Measurements from ENCODE around the gene EXOSC2. TPM values are rescaled to one million over a fixed set of nuclear protein-coding genes. Genes with fewer than 3 reads are reported as not detected.

The EXOSC2 gene
- total and polyA plus RNA-seq, 2 experiments from 2014 or later: 37.6 to 77.7 TPM

GRCh38 chr9:130728721-130729120 lies 35.1 kb downstream of the EXOSC2 start:
- no peaks in the 10 kb centered on the region for H3K27me3 Mint-ChIP-seq (ENCODE audit: insufficient read depth, low read depth, poor library complexity)
- Histone ChIP-seq H3K9me2 (ENCODE audit: insufficient read depth) (no peaks in the 10 kb centered on the region), H3K4me2 (no peak overlapping the region), H3K27ac (ENCODE audit: low read depth) (peak overlapping the region; percentile 46; the same call in 1 of the 2 replicates), H3K36me3 (ENCODE audit: insufficient read depth) (no peaks in the 10 kb centered on the region), H3K27me3 (ENCODE audit: insufficient read depth) (no peaks in the 10 kb centered on the region), H3K79me2 (replicated peaks; ENCODE audit: insufficient read depth) (peaks cover 85% of the 10 kb centered on the region), H3K4me1 (ENCODE audit: insufficient read depth) (peaks cover 13% of the 10 kb centered on the region; the same call in 1 of the 2 replicates), H4K20me1 (replicated peaks; ENCODE audit: insufficient read depth) (peaks cover 7% of the 10 kb centered on the region), H3K4me3 (no peak overlapping the region), H2AFZ (no peak overlapping the region), H3F3A (replicated peaks; ENCODE audit: low read depth) (no peaks in the 10 kb centered on the region)
- H3K36me3 Mint-ChIP-seq (ENCODE audit: low read depth): peaks cover 9% of the 10 kb centered on the region; the same call in 2 of the 3 replicates
- H3K27ac Mint-ChIP-seq: no peak overlapping the region
- H3K4me3 Mint-ChIP-seq: no peak overlapping the region
- H3K4me1 Mint-ChIP-seq: peaks cover 14% of the 10 kb centered on the region
- DNase-seq (ENCODE audit: low spot score): no peak
- TF ChIP-seq CTCF (conservative IDR thresholded peaks at IDR 0.05; ENCODE audit: low read depth in 2 of 2): no peak
- no peak for TF ChIP-seq EZH2phosphoT487 (IDR thresholded peaks at IDR 0.05; ENCODE audit: unreplicated experiment)
- TF ChIP-seq REST (IDR thresholded peaks at IDR 0.05; ENCODE audit: unreplicated experiment): no peak
- TF ChIP-seq, protein P1, sequence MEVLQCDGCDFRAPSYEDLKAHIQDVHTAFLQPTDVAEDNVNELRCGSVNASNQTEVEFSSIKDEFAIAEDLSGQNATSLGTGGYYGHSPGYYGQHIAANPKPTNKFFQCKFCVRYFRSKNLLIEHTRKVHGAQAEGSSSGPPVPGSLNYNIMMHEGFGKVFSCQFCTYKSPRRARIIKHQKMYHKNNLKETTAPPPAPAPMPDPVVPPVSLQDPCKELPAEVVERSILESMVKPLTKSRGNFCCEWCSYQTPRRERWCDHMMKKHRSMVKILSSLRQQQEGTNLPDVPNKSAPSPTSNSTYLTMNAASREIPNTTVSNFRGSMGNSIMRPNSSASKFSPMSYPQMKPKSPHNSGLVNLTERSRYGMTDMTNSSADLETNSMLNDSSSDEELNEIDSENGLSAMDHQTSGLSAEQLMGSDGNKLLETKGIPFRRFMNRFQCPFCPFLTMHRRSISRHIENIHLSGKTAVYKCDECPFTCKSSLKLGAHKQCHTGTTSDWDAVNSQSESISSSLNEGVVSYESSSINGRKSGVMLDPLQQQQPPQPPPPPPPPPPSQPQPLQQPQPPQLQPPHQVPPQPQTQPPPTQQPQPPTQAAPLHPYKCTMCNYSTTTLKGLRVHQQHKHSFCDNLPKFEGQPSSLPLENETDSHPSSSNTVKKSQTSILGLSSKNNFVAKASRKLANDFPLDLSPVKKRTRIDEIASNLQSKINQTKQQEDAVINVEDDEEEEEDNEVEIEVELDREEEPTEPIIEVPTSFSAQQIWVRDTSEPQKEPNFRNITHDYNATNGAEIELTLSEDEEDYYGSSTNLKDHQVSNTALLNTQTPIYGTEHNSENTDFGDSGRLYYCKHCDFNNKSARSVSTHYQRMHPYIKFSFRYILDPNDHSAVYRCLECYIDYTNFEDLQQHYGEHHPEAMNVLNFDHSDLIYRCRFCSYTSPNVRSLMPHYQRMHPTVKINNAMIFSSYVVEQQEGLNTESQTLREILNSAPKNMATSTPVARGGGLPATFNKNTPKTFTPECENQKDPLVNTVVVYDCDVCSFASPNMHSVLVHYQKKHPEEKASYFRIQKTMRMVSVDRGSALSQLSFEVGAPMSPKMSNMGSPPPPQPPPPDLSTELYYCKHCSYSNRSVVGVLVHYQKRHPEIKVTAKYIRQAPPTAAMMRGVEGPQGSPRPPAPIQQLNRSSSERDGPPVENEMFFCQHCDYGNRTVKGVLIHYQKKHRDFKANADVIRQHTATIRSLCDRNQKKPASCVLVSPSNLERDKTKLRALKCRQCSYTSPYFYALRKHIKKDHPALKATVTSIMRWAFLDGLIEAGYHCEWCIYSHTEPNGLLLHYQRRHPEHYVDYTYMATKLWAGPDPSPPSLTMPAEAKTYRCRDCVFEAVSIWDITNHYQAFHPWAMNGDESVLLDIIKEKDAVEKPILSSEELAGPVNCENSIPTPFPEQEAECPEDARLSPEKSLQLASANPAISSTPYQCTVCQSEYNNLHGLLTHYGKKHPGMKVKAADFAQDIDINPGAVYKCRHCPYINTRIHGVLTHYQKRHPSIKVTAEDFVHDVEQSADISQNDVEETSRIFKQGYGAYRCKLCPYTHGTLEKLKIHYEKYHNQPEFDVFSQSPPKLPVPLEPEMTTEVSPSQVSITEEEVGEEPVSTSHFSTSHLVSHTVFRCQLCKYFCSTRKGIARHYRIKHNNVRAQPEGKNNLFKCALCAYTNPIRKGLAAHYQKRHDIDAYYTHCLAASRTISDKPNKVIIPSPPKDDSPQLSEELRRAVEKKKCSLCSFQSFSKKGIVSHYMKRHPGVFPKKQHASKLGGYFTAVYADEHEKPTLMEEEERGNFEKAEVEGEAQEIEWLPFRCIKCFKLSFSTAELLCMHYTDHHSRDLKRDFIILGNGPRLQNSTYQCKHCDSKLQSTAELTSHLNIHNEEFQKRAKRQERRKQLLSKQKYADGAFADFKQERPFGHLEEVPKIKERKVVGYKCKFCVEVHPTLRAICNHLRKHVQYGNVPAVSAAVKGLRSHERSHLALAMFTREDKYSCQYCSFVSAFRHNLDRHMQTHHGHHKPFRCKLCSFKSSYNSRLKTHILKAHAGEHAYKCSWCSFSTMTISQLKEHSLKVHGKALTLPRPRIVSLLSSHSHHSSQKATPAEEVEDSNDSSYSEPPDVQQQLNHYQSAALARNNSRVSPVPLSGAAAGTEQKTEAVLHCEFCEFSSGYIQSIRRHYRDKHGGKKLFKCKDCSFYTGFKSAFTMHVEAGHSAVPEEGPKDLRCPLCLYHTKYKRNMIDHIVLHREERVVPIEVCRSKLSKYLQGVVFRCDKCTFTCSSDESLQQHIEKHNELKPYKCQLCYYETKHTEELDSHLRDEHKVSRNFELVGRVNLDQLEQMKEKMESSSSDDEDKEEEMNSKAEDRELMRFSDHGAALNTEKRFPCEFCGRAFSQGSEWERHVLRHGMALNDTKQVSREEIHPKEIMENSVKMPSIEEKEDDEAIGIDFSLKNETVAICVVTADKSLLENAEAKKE (CRISPR knock-in tag; IDR thresholded peaks at IDR 0.05): no peak
- no peak for TF ChIP-seq ZNF114 (CRISPR knock-in tag; IDR thresholded peaks at IDR 0.05)
- TF ChIP-seq EZH2 (IDR thresholded peaks at IDR 0.05; ENCODE audit: low read depth, unreplicated experiment): no peak
- TF ChIP-seq JUNB (IDR thresholded peaks at IDR 0.05; ENCODE audit: unreplicated experiment): no peak
- no peak for TF ChIP-seq STAT1 (IDR thresholded peaks at IDR 0.05; ENCODE audit: unreplicated experiment)
- no peak for TF ChIP-seq NANOG (IDR thresholded peaks at IDR 0.05; ENCODE audit: borderline replicate concordance)
- no peak for TF ChIP-seq POLR2AphosphoS5 (IDR thresholded peaks at IDR 0.05; ENCODE audit: low read depth)
- no peak for TF ChIP-seq ZNF331 (CRISPR knock-in tag; IDR thresholded peaks at IDR 0.05; ENCODE audit: low read depth)
- TF ChIP-seq, protein P2, sequence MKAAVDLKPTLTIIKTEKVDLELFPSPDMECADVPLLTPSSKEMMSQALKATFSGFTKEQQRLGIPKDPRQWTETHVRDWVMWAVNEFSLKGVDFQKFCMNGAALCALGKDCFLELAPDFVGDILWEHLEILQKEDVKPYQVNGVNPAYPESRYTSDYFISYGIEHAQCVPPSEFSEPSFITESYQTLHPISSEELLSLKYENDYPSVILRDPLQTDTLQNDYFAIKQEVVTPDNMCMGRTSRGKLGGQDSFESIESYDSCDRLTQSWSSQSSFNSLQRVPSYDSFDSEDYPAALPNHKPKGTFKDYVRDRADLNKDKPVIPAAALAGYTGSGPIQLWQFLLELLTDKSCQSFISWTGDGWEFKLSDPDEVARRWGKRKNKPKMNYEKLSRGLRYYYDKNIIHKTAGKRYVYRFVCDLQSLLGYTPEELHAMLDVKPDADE (IDR thresholded peaks at IDR 0.05): no peak
- TF ChIP-seq CREB1 (CRISPR knock-in tag; IDR thresholded peaks at IDR 0.05; ENCODE audit: low read depth): no peak
- no peak for ATAC-seq
- H3K9me3 Mint-ChIP-seq: peaks cover 4% of the 10 kb centered on the region

All from GM23338 (cell line).